BJ (cell line): Measurements from ENCODE around the gene SPDYA. TPM values are rescaled to one million over a fixed set of nuclear protein-coding genes. Genes with fewer than 3 reads are reported as not detected.

ENCODE experiments used
- polyA plus RNA-seq: library from polyadenylated mRNA; depleted of rRNA; stranded (reverse); fragments of >200 nt; gene quantifications from 2 replicates; pipeline ENCODE4 v1.2.3, GENCODE V29; 2011; rRNA removed

Gene SPDYA
- polyA plus RNA-seq, 1 experiment: not detected

Other genes starting within 250 kb of the SPDYA start
- gene PPP1CB, start 59.0 kb upstream of the SPDYA start, polyA plus RNA-seq: 45.2 and 75.4 TPM in 2 replicates
- gene TRMT61B, start 59.5 kb downstream of the SPDYA start, polyA plus RNA-seq: 8.0 and 12.0 TPM in 2 replicates
- gene WDR43, start 83.8 kb downstream of the SPDYA start, polyA plus RNA-seq: 32.8 and 59.1 TPM in 2 replicates
- 0.09 and 0.29 TPM in 2 replicates for gene TOGARAM2, start 170.5 kb downstream of the SPDYA start, polyA plus RNA-seq